GM21723 (cell line): ENCODE results near the gene CYTH4.

ENCODE experiments used
- ATAC-seq: cut with Tn5 transposase; IDR thresholded peaks from one replicate; pipeline ENCODE4 v1.9.1; 2021; ENCODE audit warnings: mild to moderate bottlenecking, moderate library complexity; ENCODE audit not compliant: unreplicated experiment

Gene CYTH4

GRCh38 chr22:37269936-37270678, 12.2 kb upstream of the CYTH4 start:
- no peak for ATAC-seq

GRCh38 chr22:37270928-37271650, 11.2 kb upstream of the CYTH4 start:
- ATAC-seq, result no peak

- no peak for ATAC-seq
Observed at GRCh38 chr22:37273126-37273845, 9.0 kb upstream of the CYTH4 start.

- no peak for ATAC-seq
Observed at GRCh38 chr22:37273846-37274225, 8.5 kb upstream of the CYTH4 start.

GRCh38 chr22:37274380-37274862, 7.9 kb upstream of the CYTH4 start:
- no peak for ATAC-seq

GRCh38 chr22:37275134-37275533, 7.2 kb upstream of the CYTH4 start:
- no peak for ATAC-seq

- ATAC-seq, result no peak
Observed at GRCh38 chr22:37275622-37276021, 6.7 kb upstream of the CYTH4 start.

GRCh38 chr22:37276776-37277175, 5.5 kb upstream of the CYTH4 start:
- ATAC-seq, result no peak

- ATAC-seq, result no peak
Observed at GRCh38 chr22:37277384-37277783, 4.9 kb upstream of the CYTH4 start.

GRCh38 chr22:37278261-37278660, 4.0 kb upstream of the CYTH4 start:
- no peak for ATAC-seq

- ATAC-seq, result no peak
Observed at GRCh38 chr22:37279331-37280181, 2.8 kb upstream of the CYTH4 start.

GRCh38 chr22:37280718-37281117, 1.6 kb upstream of the CYTH4 start:
- ATAC-seq, result no peak

GRCh38 chr22:37281195-37281594, 1.1 kb upstream of the CYTH4 start:
- no peak for ATAC-seq

- no peak for ATAC-seq
Observed at GRCh38 chr22:37281646-37282384, 493 bp upstream of the CYTH4 start.

- ATAC-seq, result no peak
Observed at GRCh38 chr22:37283393-37283937, 1.2 kb downstream of the CYTH4 start.

- ATAC-seq, result no peak
Observed at GRCh38 chr22:37284126-37284804, 2.0 kb downstream of the CYTH4 start.

GRCh38 chr22:37284805-37285355, 2.6 kb downstream of the CYTH4 start:
- ATAC-seq, result no peak

GRCh38 chr22:37285937-37286336, 3.6 kb downstream of the CYTH4 start:
- ATAC-seq, result no peak

- ATAC-seq, result no peak
Observed at GRCh38 chr22:37287550-37287951, 5.2 kb downstream of the CYTH4 start.
